ENCODE results near the gene SMIM38.
"Not testable (repeated sequence)": the region's sequence is repeated elsewhere in the genome, so short reads cannot be mapped to it uniquely, and the experiment has no call there.

The SMIM38 gene

DNA sequence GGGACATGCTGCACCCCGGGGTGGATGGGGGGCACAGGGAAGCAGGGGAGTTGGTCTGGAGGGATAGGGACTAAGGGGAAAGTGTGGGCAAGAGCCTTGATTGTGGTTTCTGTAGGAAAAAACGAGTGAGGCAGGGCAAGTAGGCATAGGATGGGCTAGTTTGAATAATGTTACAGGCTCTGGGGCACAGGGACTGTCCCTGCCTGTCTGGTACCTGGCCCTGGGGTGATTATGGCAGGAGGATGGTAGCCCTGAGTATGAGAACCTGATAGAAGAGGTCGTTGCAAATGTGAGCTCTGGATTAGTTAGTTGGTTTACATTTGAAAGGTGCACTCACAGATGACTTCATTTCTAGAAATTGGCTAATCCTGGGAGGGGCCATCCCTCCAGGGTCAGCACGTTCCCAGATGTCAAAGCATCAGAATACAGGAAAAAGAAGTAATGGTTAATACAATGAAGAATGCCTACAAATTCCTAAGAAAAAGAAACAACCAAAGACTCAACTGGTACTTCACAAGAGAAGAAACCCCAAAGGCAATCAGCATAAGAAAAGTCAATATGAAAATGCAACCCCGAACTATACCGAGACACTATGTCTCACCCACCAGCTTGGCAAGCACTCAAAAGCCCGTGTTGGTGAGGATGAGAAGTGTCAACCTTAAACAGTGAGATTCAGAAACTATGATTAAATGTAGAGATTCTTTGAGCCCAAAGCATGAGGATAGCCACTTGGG, 11.3 kb upstream of the SMIM38 start:
- no peak overlapping the region for H3K27ac Mint-ChIP-seq

DNA sequence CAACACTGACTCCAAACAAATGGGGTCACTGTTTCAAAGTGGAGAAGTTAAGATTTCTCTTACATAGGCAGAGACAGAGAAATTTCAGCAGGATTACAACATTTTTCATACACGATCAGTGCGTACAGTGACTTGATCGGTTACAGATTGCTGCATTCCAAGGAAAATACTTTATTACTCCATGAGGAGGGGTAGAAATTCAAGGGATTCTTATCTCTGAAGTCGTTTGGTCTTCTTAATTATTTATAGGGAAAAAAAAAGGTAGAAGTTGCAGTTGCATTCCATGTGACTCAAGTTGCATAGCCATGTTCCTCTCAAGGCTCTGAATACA, 10.7 kb upstream of the SMIM38 start:
- Mint-ChIP-seq H3K27ac (no peak overlapping the region), H3K4me1 (no peaks in the 10 kb centered on the region), H3K36me3 (peaks cover 15% of the 10 kb centered on the region), H3K9me3 (peaks cover 11% of the 10 kb centered on the region), H3K4me3 (no peak overlapping the region), H3K27me3 (no peaks in the 10 kb centered on the region)

More for the DNA sequence above, 11.3 kb upstream of the SMIM38 start:
- Mint-ChIP-seq H3K36me3 (peaks cover 15% of the 10 kb centered on the region), H3K27me3 (no peaks in the 10 kb centered on the region), H3K9me3 (peaks cover 11% of the 10 kb centered on the region), H3K4me3 (no peak overlapping the region), H3K4me1 (no peaks in the 10 kb centered on the region)

DNA sequence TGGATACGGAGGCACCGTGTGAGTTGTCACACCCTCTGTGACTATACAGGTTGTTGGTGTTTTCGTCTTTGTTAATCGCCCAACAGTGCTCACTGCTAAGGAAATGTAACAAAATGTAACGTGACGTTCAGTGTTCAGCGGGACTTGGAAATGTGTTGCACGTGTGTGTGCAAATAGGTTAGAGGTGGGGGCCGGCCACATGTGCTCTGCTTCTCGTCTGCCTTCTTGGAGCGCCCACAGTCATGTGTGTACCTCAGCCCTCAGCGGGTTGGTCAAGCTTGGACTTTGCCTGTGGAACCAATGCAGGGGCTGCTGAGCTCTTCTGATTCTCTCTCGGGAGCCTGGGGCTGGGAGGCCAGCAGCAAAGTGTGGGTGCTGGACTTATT, 7.4 kb upstream of the SMIM38 start:
- H3K4me3 Mint-ChIP-seq: no peak overlapping the region
- peaks cover 11% of the 10 kb centered on the region for H3K9me3 Mint-ChIP-seq
- H3K36me3 Mint-ChIP-seq: peaks cover 15% of the 10 kb centered on the region
- no peaks in the 10 kb centered on the region for H3K4me1 Mint-ChIP-seq
- no peaks in the 10 kb centered on the region for H3K27me3 Mint-ChIP-seq
- no peak overlapping the region for H3K27ac Mint-ChIP-seq

DNA sequence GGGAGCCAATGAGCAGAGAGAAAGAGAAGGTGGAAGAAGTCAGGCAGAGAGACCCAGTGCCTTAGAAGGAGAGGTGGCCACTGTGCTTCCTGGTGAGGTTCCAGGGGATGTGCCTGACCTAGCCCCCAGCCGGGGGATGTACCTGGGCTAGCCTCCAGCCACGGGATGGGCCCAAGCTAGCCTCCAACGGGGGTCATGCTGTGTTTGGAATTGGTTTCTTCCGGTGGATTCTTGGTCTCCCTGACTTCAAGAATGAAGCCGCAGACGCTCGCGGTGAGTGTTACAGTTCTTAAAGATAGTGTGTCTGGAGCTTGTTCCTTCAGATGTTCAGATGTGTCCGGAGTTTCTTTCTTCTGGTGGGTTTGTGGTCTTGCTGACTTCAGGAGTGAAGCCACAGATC, 6.9 kb upstream of the SMIM38 start:
- Mint-ChIP-seq H3K4me3 (no peak overlapping the region), H3K9me3 (peaks cover 11% of the 10 kb centered on the region), H3K27me3 (no peaks in the 10 kb centered on the region), H3K4me1 (no peaks in the 10 kb centered on the region), H3K36me3 (peaks cover 15% of the 10 kb centered on the region), H3K27ac (no peak overlapping the region)

GRCh38 chr11:69149338-69150045, 6.2 kb upstream of the SMIM38 start:
- H3K27me3 Mint-ChIP-seq: not testable (repeated sequence)

DNA sequence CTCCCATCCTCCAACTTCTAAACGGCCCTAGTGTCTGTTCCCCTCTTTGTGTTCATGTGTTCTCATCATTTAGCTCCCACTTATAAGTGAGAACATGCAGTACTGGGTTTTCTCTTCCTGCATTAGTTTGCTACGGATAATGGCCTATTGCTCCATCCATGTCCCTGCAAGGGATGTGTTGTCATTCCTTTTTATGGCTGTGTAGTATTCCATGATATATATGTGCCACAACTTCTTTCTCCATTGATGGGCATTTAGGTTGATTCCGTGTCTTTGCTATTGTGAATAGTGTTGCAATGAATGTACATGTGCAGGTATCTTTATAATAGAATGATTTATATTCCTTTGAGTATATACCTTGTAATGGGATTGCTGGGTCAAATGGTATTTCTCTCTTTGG, 5.6 kb upstream of the SMIM38 start:
- no peak overlapping the region for H3K27ac Mint-ChIP-seq
- peaks cover 15% of the 10 kb centered on the region for H3K36me3 Mint-ChIP-seq
- H3K27me3 Mint-ChIP-seq: no peaks in the 10 kb centered on the region
- H3K4me3 Mint-ChIP-seq: no peak overlapping the region
- H3K4me1 Mint-ChIP-seq: no peaks in the 10 kb centered on the region
- peaks cover 11% of the 10 kb centered on the region for H3K9me3 Mint-ChIP-seq

More at GRCh38 chr11:69149338-69150045, 6.2 kb upstream of the SMIM38 start:
- not testable (repeated sequence) for H3K27ac Mint-ChIP-seq, H3K4me3 Mint-ChIP-seq, H3K4me1 Mint-ChIP-seq
- Mint-ChIP-seq H3K9me3 (peaks cover 11% of the 10 kb centered on the region), H3K36me3 (peaks cover 15% of the 10 kb centered on the region)

DNA sequence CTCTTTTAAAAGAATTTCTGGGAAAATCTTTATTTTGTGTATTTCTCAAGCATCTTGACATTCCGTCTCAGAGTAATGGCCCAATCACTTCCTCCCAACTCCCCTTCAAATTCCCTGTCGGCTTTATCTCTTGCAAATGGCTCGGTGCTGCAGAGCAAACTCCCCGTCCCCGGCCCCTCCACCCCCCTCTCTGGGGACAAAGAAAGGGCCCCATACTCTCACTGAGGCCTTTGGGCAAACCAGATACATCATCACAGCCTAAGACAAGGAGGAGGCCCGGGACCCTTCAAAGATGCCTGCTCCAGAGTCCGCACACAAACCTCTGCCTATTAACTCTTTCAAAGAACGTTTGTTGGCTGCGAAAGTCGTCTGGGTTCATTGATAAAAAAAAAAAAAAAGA, 3.9 kb upstream of the SMIM38 start:
- Mint-ChIP-seq H3K9me3 (no peaks in the 10 kb centered on the region), H3K36me3 (peaks cover 6% of the 10 kb centered on the region), H3K4me1 (no peaks in the 10 kb centered on the region)

DNA sequence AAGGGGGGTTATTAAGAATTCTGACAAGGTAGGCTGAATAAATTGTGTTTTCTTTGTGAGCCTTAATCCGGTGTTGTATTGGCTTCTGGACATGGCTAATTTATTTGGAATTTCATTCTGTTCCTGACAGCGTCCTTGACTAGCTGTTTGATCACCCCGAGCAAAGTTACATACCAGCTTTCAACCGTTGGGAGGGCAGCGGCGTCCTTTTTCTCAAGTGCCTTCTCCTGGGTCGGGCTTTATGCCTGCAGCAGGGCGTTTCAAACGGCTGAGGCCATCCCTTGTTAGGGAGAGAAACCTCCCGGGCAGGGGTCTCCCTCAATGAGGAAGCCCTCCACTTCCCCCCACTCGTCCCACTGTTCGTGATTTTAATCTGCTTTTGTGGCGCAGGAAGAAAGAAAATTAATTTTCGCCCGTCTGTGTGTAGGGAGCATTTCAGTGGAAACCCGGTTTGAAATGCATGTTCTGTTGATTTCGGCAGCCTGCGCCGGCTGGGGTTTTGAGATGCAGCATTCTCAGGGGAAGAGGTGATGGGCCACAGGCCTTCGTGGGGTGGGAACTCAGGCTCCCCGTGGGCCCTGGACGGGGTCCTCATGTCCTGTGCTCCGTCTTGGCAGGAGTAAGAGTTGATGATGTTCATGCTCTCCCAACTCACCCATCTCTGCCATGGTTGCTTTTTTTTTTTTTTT, 2.9 kb upstream of the SMIM38 start:
- H3K36me3 Mint-ChIP-seq: peaks cover 6% of the 10 kb centered on the region
- no peaks in the 10 kb centered on the region for H3K9me3 Mint-ChIP-seq
- H3K4me1 Mint-ChIP-seq: no peaks in the 10 kb centered on the region
- H3K27ac Mint-ChIP-seq: no peak overlapping the region
- no peaks in the 10 kb centered on the region for H3K27me3 Mint-ChIP-seq
- H3K4me3 Mint-ChIP-seq: no peak overlapping the region

More for the DNA sequence above, 3.9 kb upstream of the SMIM38 start:
- H3K4me3 Mint-ChIP-seq: no peak overlapping the region
- H3K27me3 Mint-ChIP-seq: no peaks in the 10 kb centered on the region
- no peak overlapping the region for H3K27ac Mint-ChIP-seq

- no peaks in the 10 kb centered on the region for H3K9me3 Mint-ChIP-seq
- no peaks in the 10 kb centered on the region for H3K27me3 Mint-ChIP-seq
- H3K4me1 Mint-ChIP-seq: no peaks in the 10 kb centered on the region
- no peak overlapping the region for H3K27ac Mint-ChIP-seq
- no peak overlapping the region for H3K4me3 Mint-ChIP-seq
- H3K36me3 Mint-ChIP-seq: peaks cover 3% of the 10 kb centered on the region
These were observed 2.1 kb upstream of the SMIM38 start for GRCh38 chr11:69153661-69154060.

- H3K4me1 Mint-ChIP-seq: no peaks in the 10 kb centered on the region
- H3K9me3 Mint-ChIP-seq: no peaks in the 10 kb centered on the region
- no peak overlapping the region for H3K27ac Mint-ChIP-seq
- no peaks in the 10 kb centered on the region for H3K36me3 Mint-ChIP-seq
- H3K4me3 Mint-ChIP-seq: no peak overlapping the region
- no peaks in the 10 kb centered on the region for H3K27me3 Mint-ChIP-seq
These were observed 1.4 kb upstream of the SMIM38 start for GRCh38 chr11:69154211-69154913.

DNA sequence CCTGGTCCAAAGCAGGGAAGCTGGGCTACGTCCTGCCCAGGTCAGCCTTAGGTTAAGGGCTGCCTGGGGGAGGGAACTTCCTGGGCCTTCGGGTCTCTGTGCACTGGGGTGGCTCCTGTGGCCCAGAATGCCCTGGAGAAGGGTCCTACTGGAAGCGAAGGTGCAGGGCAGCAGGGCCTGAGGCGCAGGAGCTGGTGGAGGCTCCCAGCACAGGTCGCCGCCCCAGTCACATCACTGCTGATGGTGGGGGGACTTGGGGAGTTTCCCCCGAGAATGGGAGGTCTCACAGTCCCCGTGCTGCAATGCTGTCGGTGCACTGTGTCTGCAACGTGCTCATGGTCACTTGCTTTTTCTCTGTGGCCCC, 815 bp upstream of the SMIM38 start:
- Mint-ChIP-seq H3K27me3 (no peaks in the 10 kb centered on the region), H3K27ac (no peak overlapping the region), H3K4me1 (no peaks in the 10 kb centered on the region), H3K9me3 (no peaks in the 10 kb centered on the region), H3K36me3 (no peaks in the 10 kb centered on the region), H3K4me3 (no peak overlapping the region)

DNA sequence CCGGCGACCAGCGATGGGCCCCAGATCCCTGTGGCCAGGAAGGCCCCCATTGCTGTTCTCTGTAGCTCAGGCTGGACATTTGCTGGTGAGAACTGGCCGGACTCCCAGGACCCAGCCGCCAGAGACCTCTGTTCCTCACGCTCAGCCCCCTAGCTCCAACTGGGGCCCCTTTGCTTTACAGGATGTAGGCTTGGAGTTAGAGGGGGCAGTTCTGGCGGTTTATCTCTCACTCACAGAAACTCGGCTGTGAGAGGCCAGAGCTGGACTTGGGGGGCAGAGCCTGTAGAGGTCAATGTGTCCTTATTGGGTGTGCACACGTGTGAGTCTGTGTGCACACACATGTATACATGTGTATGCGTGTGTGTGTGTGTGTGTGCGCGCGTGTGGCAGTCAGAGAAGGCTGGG, 502 bp downstream of the SMIM38 start:
- H3K27ac Mint-ChIP-seq: no peak overlapping the region

GRCh38 chr11:69156673-69157155, 979 bp downstream of the SMIM38 start:
- Mint-ChIP-seq H3K27me3 (no peaks in the 10 kb centered on the region), H3K36me3 (no peaks in the 10 kb centered on the region), H3K27ac (no peak overlapping the region), H3K4me3 (no peak overlapping the region), H3K4me1 (no peaks in the 10 kb centered on the region), H3K9me3 (no peaks in the 10 kb centered on the region)

More for the DNA sequence above, 502 bp downstream of the SMIM38 start:
- H3K4me3 Mint-ChIP-seq: no peak overlapping the region
- no peaks in the 10 kb centered on the region for H3K27me3 Mint-ChIP-seq
- no peaks in the 10 kb centered on the region for H3K36me3 Mint-ChIP-seq
- H3K9me3 Mint-ChIP-seq: no peaks in the 10 kb centered on the region
- H3K4me1 Mint-ChIP-seq: no peaks in the 10 kb centered on the region

DNA sequence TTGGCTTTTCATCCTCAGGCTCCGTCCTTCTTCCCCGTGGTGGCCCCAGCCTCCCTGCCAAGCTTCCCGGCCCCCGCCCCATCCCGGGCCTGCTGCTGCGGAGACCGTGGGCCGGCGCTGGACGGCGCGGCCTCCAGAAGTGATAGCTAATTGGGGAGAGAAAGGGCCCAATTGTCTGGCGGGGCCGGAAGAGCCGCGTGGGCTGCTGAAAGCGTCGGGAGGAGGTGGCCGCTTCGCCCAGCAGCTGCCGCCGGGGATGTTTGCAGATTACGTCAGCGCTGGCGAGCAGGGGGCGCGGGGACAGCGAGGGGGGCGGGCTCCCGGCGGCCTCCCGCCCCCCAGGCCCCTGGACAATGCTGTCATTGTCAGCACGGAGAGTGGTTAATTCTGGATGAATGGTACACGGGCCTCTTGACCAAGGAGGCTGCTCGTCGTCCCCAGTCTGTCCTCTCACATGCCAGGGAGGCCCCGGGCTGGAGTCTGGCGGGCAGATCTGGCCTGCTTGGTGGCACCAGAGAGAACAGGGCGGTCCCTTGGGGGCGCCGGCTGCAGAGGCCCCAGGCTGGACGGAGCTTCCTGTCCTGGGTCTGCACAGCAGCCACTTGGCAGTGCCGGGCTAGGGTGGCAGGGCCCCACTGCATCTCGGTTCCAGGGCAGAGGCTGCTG, 1.6 kb downstream of the SMIM38 start:
- Mint-ChIP-seq H3K9me3 (no peaks in the 10 kb centered on the region), H3K27me3 (no peaks in the 10 kb centered on the region), H3K36me3 (no peaks in the 10 kb centered on the region), H3K27ac (no peak overlapping the region), H3K4me1 (no peaks in the 10 kb centered on the region), H3K4me3 (no peak overlapping the region)

GRCh38 chr11:69157822-69158231, 2.1 kb downstream of the SMIM38 start:
- H3K9me3 Mint-ChIP-seq: peaks cover 2% of the 10 kb centered on the region

More at GRCh38 chr11:69157822-69158231, 2.1 kb downstream of the SMIM38 start:
- H3K27ac Mint-ChIP-seq: no peak overlapping the region
- H3K36me3 Mint-ChIP-seq: peaks cover 1% of the 10 kb centered on the region
- H3K27me3 Mint-ChIP-seq: no peaks in the 10 kb centered on the region
- H3K4me1 Mint-ChIP-seq: no peaks in the 10 kb centered on the region
- no peak overlapping the region for H3K4me3 Mint-ChIP-seq

All from activated naive CD4-positive, alpha-beta T cell treated with anti-CD3 and anti-CD28 coated beads, Interleukin-2, amount 50 U/mL, for 24 hours (primary cell).